Measurements from ENCODE around the gene TRIM54. TPM values are rescaled to one million over a fixed set of nuclear protein-coding genes. Genes with fewer than 3 reads are reported as not detected.

Gene TRIM54
- total and polyA plus RNA-seq, 4 experiments from 2014 or later = 0.17 TPM; not detected in 3

DNA sequence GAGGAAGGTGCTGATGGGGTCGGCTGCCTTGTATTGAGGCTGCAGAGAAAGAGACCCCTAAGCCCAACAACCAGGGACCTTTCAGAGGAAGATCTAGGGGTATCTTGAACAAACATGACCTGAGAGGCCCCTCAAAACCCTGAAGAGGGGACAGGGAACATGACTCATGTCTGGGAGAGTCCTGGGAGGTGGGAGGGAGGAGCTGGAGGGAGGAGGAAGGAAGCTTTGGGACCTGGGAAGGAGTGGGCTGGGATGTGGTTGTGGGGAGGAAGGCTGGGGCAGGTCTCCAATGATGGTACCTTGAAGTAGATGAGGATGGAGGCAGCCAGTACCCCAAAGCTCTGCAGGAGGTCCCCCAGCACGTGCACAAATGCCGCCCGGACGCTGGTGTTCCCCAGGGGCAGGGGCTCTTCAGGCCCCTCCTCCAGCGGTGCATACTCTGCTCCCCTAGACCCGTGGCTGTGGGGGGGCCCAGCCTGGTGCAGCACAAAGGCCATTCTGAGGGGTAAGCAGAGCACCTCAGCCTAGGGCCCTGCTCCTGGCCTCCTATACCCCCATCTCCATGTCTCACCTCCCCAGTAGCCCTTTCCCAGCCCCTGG lies 25.3 kb upstream of the TRIM54 start:
- intact Hi-C loops (cut with micrococcal nuclease) = no loop called here
- H3K36me3 ChIP-seq (ENCODE audit: insufficient read depth, low read length) = no peaks in the 10 kb centered on the region
- H3K4me1 ChIP-seq (ENCODE audit: insufficient read depth, low read length) = peaks cover 6% of the 10 kb centered on the region
- H3K9me3 Mint-ChIP-seq = peaks cover 0 to 2% (median 0%) of the 10 kb centered on the region in 8 donors
- H3K27me3 Mint-ChIP-seq = peaks cover 41 to 52% of the 10 kb centered on the region in 2 donors
- peaks cover 4 to 17% (median 7%) of the 10 kb centered on the region in 4 donors for H3K4me1 Mint-ChIP-seq
- DNase-seq = no peak
- CTCF ChIA-PET (ENCODE audit: partially characterized antibody) = no interaction called here
- H3K4me3 ChIP-seq (ENCODE audit: low read length in 2 of 2) = no peak overlapping the region
- no peaks in the 10 kb centered on the region for H3K36me3 Mint-ChIP-seq
- H3K9me3 ChIP-seq (ENCODE audit: control insufficient read depth in 1 of 2, low read length in 2 of 2) = no peaks in the 10 kb centered on the region
- no peak overlapping the region for H3K4me3 Mint-ChIP-seq
- POLR2A ChIA-PET (ENCODE audit: partially characterized antibody) = no interaction called here
- H3K27me3 ChIP-seq (ENCODE audit: insufficient read depth, low read length) = peaks cover 37% of the 10 kb centered on the region
- H3K27ac Mint-ChIP-seq = no peak overlapping the region
- H3K27ac ChIP-seq (ENCODE audit: low read depth, low read length) = no peak overlapping the region

DNA sequence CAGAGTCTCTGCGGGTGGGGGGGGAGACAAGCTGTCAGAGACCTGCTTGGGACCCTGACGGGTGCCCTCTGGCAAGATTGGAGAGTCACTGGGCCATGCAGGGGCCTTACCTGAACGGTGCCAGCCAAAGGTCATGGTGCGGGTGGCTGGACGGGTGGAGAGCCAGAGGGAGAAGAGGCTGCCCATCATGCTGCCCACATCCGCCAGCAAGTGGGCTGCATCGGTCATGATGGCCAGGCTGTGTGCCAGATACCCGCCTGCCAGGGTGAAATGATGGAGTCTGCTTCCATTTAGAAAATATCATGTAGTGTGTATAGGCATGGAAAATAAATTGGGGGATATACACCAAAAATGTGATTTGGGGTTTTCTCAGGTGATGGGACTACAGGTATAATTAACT lies 24.2 kb upstream of the TRIM54 start:
- Mint-ChIP-seq H3K4me3 (no peak overlapping the region), H3K36me3 (no peaks in the 10 kb centered on the region), H3K4me1 (peaks cover 4 to 19% (median 8%) of the 10 kb centered on the region in 4 donors), H3K9me3 (peaks cover 0 to 2% (median 0%) of the 10 kb centered on the region in 8 donors), H3K27me3 (peaks cover 41 to 52% of the 10 kb centered on the region in 2 donors), H3K27ac (no peak overlapping the region)
- CTCF ChIA-PET (ENCODE audit: partially characterized antibody) = no interaction called here
- intact Hi-C loops (cut with micrococcal nuclease) = no loop called here
- no peaks in the 10 kb centered on the region for H3K9me3 ChIP-seq (ENCODE audit: control insufficient read depth in 1 of 2, low read length in 2 of 2)
- no peak overlapping the region for H3K4me3 ChIP-seq (ENCODE audit: low read length in 2 of 2)
- no peak overlapping the region for H3K27ac ChIP-seq (ENCODE audit: low read depth, low read length)
- H3K36me3 ChIP-seq (ENCODE audit: insufficient read depth, low read length) = no peaks in the 10 kb centered on the region
- H3K4me1 ChIP-seq (ENCODE audit: insufficient read depth, low read length) = peaks cover 6% of the 10 kb centered on the region
- POLR2A ChIA-PET (ENCODE audit: partially characterized antibody) = no interaction called here
- DNase-seq = no peak
- H3K27me3 ChIP-seq (ENCODE audit: insufficient read depth, low read length) = peaks cover 38% of the 10 kb centered on the region

DNA sequence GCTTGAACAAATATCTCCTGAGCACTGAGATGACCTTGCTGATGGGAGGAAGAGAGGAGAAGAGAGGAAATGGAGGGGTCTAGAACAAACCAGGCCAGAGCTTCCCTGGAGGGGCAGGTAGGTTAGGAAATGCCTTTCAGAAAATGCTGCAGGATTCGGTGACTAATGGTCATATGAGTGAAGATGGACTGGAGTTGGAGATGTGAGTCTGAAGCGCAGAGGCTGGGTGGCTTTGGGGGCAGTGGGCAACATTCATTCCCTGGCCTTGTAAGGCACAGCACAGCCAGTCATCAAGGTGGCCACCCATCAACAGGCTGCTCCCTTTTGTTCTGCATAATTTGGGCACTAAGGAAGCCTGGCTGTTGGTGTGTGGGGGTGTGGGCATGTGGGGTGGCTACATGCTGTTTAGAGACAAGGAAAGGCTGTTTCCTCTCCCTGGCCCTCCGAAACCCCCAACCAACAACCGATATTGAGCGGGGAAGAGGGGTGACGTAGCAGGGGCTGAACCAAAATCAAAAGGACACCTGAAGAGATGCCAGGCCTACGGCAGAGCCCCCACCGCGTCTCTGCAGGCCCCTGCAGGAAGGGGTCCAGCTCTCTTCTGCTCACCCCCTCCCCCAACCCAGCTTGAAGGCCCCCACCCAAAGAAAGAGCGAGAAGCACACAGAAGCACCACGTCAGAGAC lies 20.8 kb upstream of the TRIM54 start:
- CTCF ChIA-PET (ENCODE audit: partially characterized antibody) = no interaction called here

DNA sequence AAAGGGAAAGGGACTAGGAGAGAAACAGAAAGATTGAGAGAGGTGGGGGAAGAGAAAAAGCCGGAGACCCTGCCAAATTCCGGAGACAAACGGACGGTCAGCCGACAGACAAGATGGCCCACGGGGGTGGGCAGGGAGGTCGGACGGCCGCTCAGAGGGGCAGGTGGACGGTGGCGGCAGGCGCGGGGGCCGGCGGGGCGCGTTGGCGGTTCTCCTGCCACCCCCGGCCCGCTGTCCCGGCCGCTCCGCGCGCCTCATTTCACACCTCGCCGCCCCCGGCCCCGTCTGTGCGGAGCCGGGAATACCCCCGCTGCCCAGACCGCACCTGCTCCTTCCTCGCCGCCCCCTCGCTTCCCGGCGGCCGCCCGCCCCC lies 20.3 kb upstream of the TRIM54 start:
- Mint-ChIP-seq H3K9me3 (peaks cover 0 to 2% (median 0%) of the 10 kb centered on the region in 8 donors), H3K4me1 (peaks cover 23 to 38% (median 25%) of the 10 kb centered on the region in 4 donors), H3K27me3 (peaks cover 49 to 55% of the 10 kb centered on the region in 2 donors), H3K4me3 (peak overlapping the region; percentile 53 to 84 (median 73)), H3K36me3 (peaks cover 0 to 3% of the 10 kb centered on the region in 2 donors), H3K27ac (peak overlapping the region in 2 of 7 donors; percentile 49 to 71)
- Histone ChIP-seq H3K4me1 (ENCODE audit: insufficient read depth, low read length) (peaks cover 23% of the 10 kb centered on the region), H3K27ac (ENCODE audit: low read depth, low read length) (no peak overlapping the region), H3K36me3 (ENCODE audit: insufficient read depth, low read length) (no peaks in the 10 kb centered on the region), H3K9me3 (ENCODE audit: control insufficient read depth in 1 of 2, low read length in 2 of 2) (no peaks in the 10 kb centered on the region), H3K27me3 (ENCODE audit: insufficient read depth, low read length) (peaks cover 50% of the 10 kb centered on the region), H3K4me3 (ENCODE audit: low read length in 2 of 2) (peak overlapping the region in 1 of 2 donors; percentile 35)
- CTCF ChIA-PET (ENCODE audit: partially characterized antibody) = no interaction called here
- POLR2A ChIA-PET (ENCODE audit: partially characterized antibody) = no interaction called here
- intact Hi-C loops (cut with micrococcal nuclease) = loop anchor here (5.0 kb wide), 1 partner anchor 45 kb away; the partner anchor contains the start of gene CAD
- no peak for DNase-seq

More for the DNA sequence above, 20.8 kb upstream of the TRIM54 start:
- Histone ChIP-seq H3K4me1 (ENCODE audit: insufficient read depth, low read length) (peaks cover 23% of the 10 kb centered on the region), H3K36me3 (ENCODE audit: insufficient read depth, low read length) (no peaks in the 10 kb centered on the region), H3K27ac (ENCODE audit: low read depth, low read length) (no peak overlapping the region), H3K27me3 (ENCODE audit: insufficient read depth, low read length) (peaks cover 50% of the 10 kb centered on the region), H3K4me3 (ENCODE audit: low read length in 2 of 2) (peak overlapping the region in 1 of 2 donors; percentile 35), H3K9me3 (ENCODE audit: control insufficient read depth in 1 of 2, low read length in 2 of 2) (no peaks in the 10 kb centered on the region)
- intact Hi-C loops (cut with micrococcal nuclease) = loop anchor here (5.0 kb wide), 1 partner anchor 44 kb away; the partner anchor contains the start of gene CAD
- POLR2A ChIA-PET (ENCODE audit: partially characterized antibody) = no interaction called here
- Mint-ChIP-seq H3K9me3 (peaks cover 0 to 2% (median 0%) of the 10 kb centered on the region in 8 donors), H3K27me3 (peaks cover 49 to 60% of the 10 kb centered on the region in 2 donors), H3K27ac (peak overlapping the region in 3 of 7 donors; percentile 30 to 71 (median 49)), H3K4me1 (peaks cover 23 to 38% (median 25%) of the 10 kb centered on the region in 4 donors), H3K4me3 (peak overlapping the region; percentile 53 to 84 (median 73)), H3K36me3 (peaks cover 0 to 3% of the 10 kb centered on the region in 2 donors)
- DNase-seq = no peak

DNA sequence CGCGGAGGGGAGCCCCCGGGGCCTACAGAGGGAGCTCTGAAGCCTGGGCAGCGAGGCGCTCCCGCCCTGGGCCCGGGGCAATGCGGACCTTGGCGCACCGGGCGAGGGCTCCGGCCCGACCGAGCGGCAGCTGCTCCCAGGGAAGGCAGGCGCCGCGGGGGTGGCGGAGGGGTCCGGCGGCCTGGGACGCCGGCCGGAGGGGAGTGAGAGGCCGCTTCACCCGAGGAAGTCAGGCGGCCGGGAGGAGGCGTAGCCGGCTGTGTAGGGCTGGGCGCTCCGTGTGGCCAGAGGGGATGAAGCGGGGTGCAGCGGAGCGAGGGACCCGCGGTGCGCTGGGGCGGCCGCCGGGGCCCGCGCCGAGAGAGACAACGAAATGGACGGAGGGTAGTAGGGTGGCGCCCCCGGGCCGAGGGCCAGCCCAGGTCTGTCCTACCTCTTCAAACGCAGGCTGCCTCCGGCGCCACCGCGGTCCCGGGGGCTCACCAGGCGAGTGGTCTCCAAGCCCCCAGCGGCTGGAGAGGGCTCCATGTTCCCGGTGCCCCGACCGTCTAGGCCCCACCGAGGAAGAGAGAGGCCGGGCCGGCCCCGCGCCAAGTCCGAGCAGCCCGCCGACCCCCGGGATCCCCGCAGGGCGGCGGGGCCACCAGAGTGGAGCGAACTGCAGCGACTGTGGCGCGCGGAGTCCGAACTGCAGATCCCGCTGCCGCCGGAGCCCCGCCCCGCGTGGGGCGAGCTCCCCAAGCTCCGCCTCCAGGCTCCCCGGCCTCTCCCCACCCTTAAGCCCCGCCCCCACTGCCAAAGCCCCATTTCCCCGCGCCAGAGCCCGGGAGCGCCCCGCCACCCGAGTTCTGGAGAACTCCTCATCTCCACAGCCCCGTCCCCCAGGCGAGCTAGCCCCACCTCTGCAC lies 19.6 kb upstream of the TRIM54 start, which contains the start of gene SLC30A3:
TSS of gene SLC30A3 (minus strand) at position 669 of the 908 bp plus-strand sequence. CDS start at position 528, 141 bp downstream.
- ChIA-PET POLR2A (ENCODE audit: partially characterized antibody) (interaction anchor here (1.1 kb wide), 1 partner anchor 50 kb away, joined by 3 read pairs; the partner anchor contains the start of genes ATRAID and SLC5A6), CTCF (ENCODE audit: partially characterized antibody) (interaction anchor here (1.2 to 5.6 kb wide), 3 partner anchors 18 to 41 kb away, joined by 3 to 43 read pairs (median 3); partner anchors contain the start of gene TRIM54)
- H3K9me3 Mint-ChIP-seq = peaks cover 0 to 2% (median 0%) of the 10 kb centered on the region in 8 donors
- H3K4me1 Mint-ChIP-seq = peaks cover 23 to 38% (median 25%) of the 10 kb centered on the region in 4 donors
- intact Hi-C loops (cut with micrococcal nuclease) = loop anchor here (5.0 kb wide), 1 partner anchor 45 kb away; the partner anchor contains the start of gene CAD
- peaks cover 0 to 3% of the 10 kb centered on the region in 2 donors for H3K36me3 Mint-ChIP-seq
- H3K4me3 ChIP-seq (ENCODE audit: low read length in 2 of 2) = peak within 1 kb of the TSS; percentile 23 to 52
- peak; percentile 49 to 67 (median 55) for DNase-seq
- H3K36me3 ChIP-seq (ENCODE audit: insufficient read depth, low read length) = no peaks in the 10 kb centered on the region
- H3K27ac Mint-ChIP-seq = peak within 1 kb of the TSS in 5 of 7 donors; percentile 11 to 89 (median 71)
- H3K27me3 Mint-ChIP-seq = peaks cover 45 to 49% of the 10 kb centered on the region in 2 donors
- peak within 1 kb of the TSS; percentile 82 to 96 (median 92) for H3K4me3 Mint-ChIP-seq
- no peaks in the 10 kb centered on the region for H3K9me3 ChIP-seq (ENCODE audit: control insufficient read depth in 1 of 2, low read length in 2 of 2)
- peaks cover 23% of the 10 kb centered on the region for H3K4me1 ChIP-seq (ENCODE audit: insufficient read depth, low read length)
- H3K27ac ChIP-seq (ENCODE audit: low read depth, low read length) = no peak within 1 kb of the TSS
- H3K27me3 ChIP-seq (ENCODE audit: insufficient read depth, low read length) = peaks cover 46% of the 10 kb centered on the region

DNA sequence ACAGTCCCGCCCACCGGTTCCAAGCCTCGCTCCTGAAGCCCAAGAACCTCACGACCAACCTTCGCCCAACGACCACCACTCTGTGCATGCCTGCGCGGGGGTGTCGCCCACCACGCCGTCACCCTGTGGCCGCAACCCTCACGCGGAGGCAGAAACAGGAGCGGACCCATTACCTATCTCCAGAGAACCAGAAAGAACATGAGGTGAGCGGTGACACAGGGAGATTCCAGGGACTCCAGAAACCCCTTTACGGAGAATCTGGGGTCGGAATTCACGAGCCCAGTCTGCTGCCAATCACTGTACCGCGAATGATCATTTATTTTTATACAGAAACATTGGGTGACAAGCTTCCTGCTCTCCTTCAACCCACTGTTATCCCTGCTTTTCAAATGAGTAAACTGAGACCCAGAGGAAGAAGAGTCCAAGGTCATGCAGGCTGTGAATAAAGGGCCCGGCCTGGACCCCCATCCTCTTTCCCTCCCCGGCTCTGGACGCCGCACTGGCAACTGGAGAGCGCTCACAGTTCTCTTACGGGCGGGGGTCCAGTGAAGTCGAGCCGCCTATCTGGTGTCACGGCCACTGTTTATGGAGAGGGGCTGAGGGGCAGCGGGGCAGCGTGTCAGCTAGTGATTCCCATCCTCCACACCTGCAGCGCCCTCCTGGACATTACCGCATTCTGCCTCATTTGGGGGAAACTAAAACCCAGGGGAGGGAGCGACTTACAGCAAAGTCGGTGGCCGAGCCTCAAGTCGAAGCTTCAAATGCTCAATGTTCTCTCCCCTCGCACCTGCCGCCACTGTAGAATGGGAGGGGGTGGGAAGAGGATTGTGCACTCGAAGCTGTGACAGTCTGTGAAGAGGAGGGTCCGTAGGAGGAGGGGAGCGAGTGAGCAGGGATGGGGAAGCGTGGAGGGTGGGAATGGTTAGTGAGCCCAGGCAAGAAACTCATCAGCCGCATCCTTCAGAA lies 18.7 kb upstream of the TRIM54 start:
- intact Hi-C loops (cut with micrococcal nuclease) = loop anchor here (5.0 kb wide), 1 partner anchor 46 kb away; the partner anchor contains the start of gene CAD
- POLR2A ChIA-PET (ENCODE audit: partially characterized antibody) = interaction anchor here (1.1 to 2.0 kb wide), 2 partner anchors 49 to 51 kb away, joined by 3 to 4 read pairs; partner anchors contain the start of genes ATRAID and SLC5A6
- peak overlapping the region; percentile 23 to 52 for H3K4me3 ChIP-seq (ENCODE audit: low read length in 2 of 2)
- H3K4me1 ChIP-seq (ENCODE audit: insufficient read depth, low read length) = peaks cover 23% of the 10 kb centered on the region
- H3K4me1 Mint-ChIP-seq = peaks cover 23 to 38% (median 25%) of the 10 kb centered on the region in 4 donors
- peak overlapping the region; percentile 82 to 96 (median 92) for H3K4me3 Mint-ChIP-seq
- peaks cover 0 to 2% (median 0%) of the 10 kb centered on the region in 8 donors for H3K9me3 Mint-ChIP-seq
- H3K36me3 Mint-ChIP-seq = peaks cover 0 to 3% of the 10 kb centered on the region in 2 donors
- peaks cover 37% of the 10 kb centered on the region for H3K27me3 ChIP-seq (ENCODE audit: insufficient read depth, low read length)
- H3K27me3 Mint-ChIP-seq = peaks cover 40 to 45% of the 10 kb centered on the region in 2 donors
- no peaks in the 10 kb centered on the region for H3K9me3 ChIP-seq (ENCODE audit: control insufficient read depth in 1 of 2, low read length in 2 of 2)
- CTCF ChIA-PET (ENCODE audit: partially characterized antibody) = interaction anchor here (0.7 to 5.6 kb wide), 5 partner anchors 12 to 302 kb away, joined by 3 to 43 read pairs (median 3); partner anchors contain the start of gene TRIM54
- H3K27ac Mint-ChIP-seq = peak overlapping the region in 6 of 7 donors; percentile 33 to 89 (median 66)
- DNase-seq = peak in 2 of 5 donors; percentile 9 to 19
- no peaks in the 10 kb centered on the region for H3K36me3 ChIP-seq (ENCODE audit: insufficient read depth, low read length)
- H3K27ac ChIP-seq (ENCODE audit: low read depth, low read length) = no peak overlapping the region

All from CD4-positive, alpha-beta memory T cell (primary cell).